ENCODE measurements around the gene NTM. TPM values are rescaled to one million over a fixed set of nuclear protein-coding genes. Genes with fewer than 3 reads are reported as not detected.

Gene NTM
- total RNA-seq, 6 donors from 2014 or later: 4.1 to 151 (median 115) TPM

DNA sequence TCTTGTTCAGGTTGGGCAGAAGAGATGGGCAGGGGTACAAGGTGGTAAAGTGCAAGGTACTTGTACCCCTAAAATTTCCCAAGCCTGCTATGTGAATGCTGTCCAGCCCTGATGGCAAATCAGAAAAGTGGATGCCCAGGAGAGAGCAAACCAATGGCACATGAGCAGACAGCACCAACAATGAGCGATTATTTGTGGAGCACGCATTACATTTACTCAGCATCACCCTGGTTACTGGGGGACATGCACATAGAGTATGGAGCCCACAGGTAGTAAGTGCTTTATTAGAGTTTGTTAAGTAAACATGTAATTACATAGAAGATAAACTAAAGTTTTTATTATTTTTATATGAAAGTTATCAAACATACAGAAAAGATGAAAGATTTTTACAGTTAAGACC, 165.7 kb downstream of the NTM start:
- H3K4me1 ChIP-seq: no peaks in the 10 kb centered on the region
- no peak overlapping the region for H3K4me3 ChIP-seq
- no peaks in the 10 kb centered on the region for H3K36me3 ChIP-seq
- H3K9me3 ChIP-seq: no peaks in the 10 kb centered on the region
- TF ChIP-seq EP300 (IDR thresholded peaks at IDR 0.05) (no peak), POLR2A (IDR thresholded peaks at IDR 0.05) (no peak), POLR2AphosphoS5 (IDR thresholded peaks at IDR 0.05) (no peak)
- TF ChIP-seq, protein P1, sequence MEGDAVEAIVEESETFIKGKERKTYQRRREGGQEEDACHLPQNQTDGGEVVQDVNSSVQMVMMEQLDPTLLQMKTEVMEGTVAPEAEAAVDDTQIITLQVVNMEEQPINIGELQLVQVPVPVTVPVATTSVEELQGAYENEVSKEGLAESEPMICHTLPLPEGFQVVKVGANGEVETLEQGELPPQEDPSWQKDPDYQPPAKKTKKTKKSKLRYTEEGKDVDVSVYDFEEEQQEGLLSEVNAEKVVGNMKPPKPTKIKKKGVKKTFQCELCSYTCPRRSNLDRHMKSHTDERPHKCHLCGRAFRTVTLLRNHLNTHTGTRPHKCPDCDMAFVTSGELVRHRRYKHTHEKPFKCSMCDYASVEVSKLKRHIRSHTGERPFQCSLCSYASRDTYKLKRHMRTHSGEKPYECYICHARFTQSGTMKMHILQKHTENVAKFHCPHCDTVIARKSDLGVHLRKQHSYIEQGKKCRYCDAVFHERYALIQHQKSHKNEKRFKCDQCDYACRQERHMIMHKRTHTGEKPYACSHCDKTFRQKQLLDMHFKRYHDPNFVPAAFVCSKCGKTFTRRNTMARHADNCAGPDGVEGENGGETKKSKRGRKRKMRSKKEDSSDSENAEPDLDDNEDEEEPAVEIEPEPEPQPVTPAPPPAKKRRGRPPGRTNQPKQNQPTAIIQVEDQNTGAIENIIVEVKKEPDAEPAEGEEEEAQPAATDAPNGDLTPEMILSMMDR (IDR thresholded peaks at IDR 0.05): no peak
- 94% methylated on average over 2 of the region's 2 CpGs for WGBS, 2 donors
- H3K27me3 ChIP-seq: no peaks in the 10 kb centered on the region
- DNase-seq (no peak), ATAC-seq (ENCODE audit: low FRiP score in 2 of 2) (no peak)
- H3K27ac ChIP-seq: no peak overlapping the region

DNA sequence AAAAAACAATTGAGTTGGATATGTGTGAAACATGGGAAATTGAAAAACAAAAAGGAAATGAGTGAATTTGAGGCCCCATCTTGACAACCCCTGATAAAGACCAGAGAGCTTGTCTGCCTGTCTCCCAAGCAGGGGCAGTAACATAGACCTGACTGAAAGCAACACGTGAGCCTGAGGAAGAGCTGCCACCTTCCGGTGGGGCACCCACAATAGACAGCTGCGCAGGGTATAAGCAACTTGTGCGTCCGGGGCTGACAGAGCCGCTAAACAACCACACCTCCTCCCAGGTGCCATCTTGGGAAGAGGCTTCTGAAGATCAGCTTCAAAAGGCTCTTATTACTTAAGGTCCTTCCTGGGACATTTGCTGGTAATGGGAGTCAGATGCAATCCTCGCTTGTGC, 166.8 kb downstream of the NTM start:
- Histone ChIP-seq H3K27ac (no peak overlapping the region), H3K27me3 (no peaks in the 10 kb centered on the region), H3K9me3 (no peaks in the 10 kb centered on the region), H3K4me1 (no peaks in the 10 kb centered on the region), H3K4me3 (no peak overlapping the region), H3K36me3 (no peaks in the 10 kb centered on the region)
- TF ChIP-seq EP300 (IDR thresholded peaks at IDR 0.05): no peak
- no peak for TF ChIP-seq POLR2AphosphoS5 (IDR thresholded peaks at IDR 0.05)
- TF ChIP-seq POLR2A (IDR thresholded peaks at IDR 0.05): no peak
- TF ChIP-seq, protein P1 (IDR thresholded peaks at IDR 0.05): no peak
- WGBS, 2 donors: 88 to 90% methylated on average over 7 of the region's 7 CpGs
- ATAC-seq (ENCODE audit: low FRiP score in 2 of 2): no peak
- no peak for DNase-seq

DNA sequence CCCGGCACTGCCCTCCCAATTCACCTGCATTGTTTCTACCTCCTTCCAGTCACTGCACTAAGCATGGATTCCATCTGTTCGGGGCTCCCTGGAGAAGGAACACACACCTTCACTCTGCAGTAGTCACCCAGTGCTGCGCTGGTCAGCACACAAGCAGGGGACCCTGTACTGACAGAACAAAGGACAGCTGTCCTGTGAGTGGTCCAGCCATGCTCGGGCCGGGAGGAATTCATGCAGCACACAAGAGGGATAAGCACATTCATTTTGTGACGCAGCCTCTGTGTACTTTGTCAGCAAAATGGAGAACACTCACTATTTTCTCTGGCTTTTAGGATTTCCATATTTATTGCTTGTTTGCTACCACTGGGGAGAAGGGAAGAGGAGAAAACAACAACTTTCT, 167.3 kb downstream of the NTM start:
- no peaks in the 10 kb centered on the region for H3K27me3 ChIP-seq
- H3K4me3 ChIP-seq: no peak overlapping the region
- DNase-seq (no peak), ATAC-seq (ENCODE audit: low FRiP score in 2 of 2) (peak in 1 of 2 donors; percentile 27)
- no peak overlapping the region for H3K27ac ChIP-seq
- no peaks in the 10 kb centered on the region for H3K4me1 ChIP-seq
- TF ChIP-seq, protein P1 (IDR thresholded peaks at IDR 0.05): no peak
- no peak for TF ChIP-seq POLR2AphosphoS5 (IDR thresholded peaks at IDR 0.05)
- no peak for TF ChIP-seq EP300 (IDR thresholded peaks at IDR 0.05)
- TF ChIP-seq POLR2A (IDR thresholded peaks at IDR 0.05): no peak
- no peaks in the 10 kb centered on the region for H3K36me3 ChIP-seq
- no peaks in the 10 kb centered on the region for H3K9me3 ChIP-seq
- WGBS, 2 donors: 31 to 32% methylated on average over 6 of the region's 6 CpGs

DNA sequence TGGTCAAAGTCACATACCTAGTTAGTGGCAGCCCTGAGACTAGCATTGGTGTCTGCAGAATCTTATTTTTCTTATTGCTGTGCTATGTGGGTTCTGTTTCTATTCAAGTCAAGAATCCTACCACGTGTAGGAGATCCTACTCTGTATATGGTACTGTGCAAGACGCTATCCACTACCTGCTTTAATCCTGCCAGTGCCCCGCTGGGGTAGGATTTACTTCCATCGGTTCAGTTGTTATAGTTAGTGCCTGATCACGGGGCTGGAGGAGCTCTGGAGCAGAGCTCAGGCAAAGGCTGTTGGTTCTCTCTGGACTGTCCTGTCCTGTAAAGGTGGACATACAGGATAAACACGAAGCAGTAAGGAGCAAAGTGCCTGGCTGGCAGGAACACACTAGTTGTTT, 167.9 kb downstream of the NTM start:
- Histone ChIP-seq H3K4me3 (no peak overlapping the region), H3K27me3 (no peaks in the 10 kb centered on the region), H3K27ac (no peak overlapping the region), H3K4me1 (no peaks in the 10 kb centered on the region), H3K36me3 (no peaks in the 10 kb centered on the region), H3K9me3 (no peaks in the 10 kb centered on the region)
- TF ChIP-seq, protein P1 (IDR thresholded peaks at IDR 0.05): no peak
- TF ChIP-seq POLR2AphosphoS5 (IDR thresholded peaks at IDR 0.05) (no peak), POLR2A (IDR thresholded peaks at IDR 0.05) (no peak), EP300 (IDR thresholded peaks at IDR 0.05) (no peak)
- 49 to 70% methylated on average over 6 of the region's 6 CpGs for WGBS, 2 donors
- DNase-seq (no peak), ATAC-seq (ENCODE audit: low FRiP score in 2 of 2) (no peak)

DNA sequence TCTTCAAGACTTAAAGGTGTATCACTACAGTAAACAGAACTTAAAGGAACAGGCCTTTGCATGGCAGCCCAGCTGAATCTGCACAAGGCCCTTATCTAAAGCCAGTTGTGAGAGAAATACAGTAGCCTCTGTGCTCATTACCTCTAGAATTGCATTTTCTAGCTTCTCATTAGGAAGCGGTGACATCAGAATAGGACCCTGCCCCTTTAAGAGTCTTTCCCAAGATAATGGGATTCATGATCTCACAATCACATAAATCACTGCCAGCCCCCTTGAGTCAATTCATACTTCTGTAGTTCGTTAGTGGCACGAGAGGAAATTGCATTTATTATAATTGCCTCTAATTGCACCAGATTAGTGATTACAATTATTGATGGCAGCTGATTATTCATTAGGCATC, 170.3 kb downstream of the NTM start:
- no peaks in the 10 kb centered on the region for H3K36me3 ChIP-seq
- H3K4me1 ChIP-seq: no peaks in the 10 kb centered on the region
- no peak for TF ChIP-seq POLR2A (IDR thresholded peaks at IDR 0.05)
- TF ChIP-seq, protein P1 (IDR thresholded peaks at IDR 0.05): no peak
- no peak for TF ChIP-seq EP300 (IDR thresholded peaks at IDR 0.05)
- no peak for TF ChIP-seq POLR2AphosphoS5 (IDR thresholded peaks at IDR 0.05)
- no peak for DNase-seq
- WGBS, 2 donors: 86% methylated on average over 3 of the region's 3 CpGs
- no peak overlapping the region for H3K27ac ChIP-seq
- no peak for ATAC-seq (ENCODE audit: low FRiP score in 2 of 2)
- H3K27me3 ChIP-seq: no peaks in the 10 kb centered on the region
- no peaks in the 10 kb centered on the region for H3K9me3 ChIP-seq
- no peak overlapping the region for H3K4me3 ChIP-seq
